Esophagus squamous epithelium (tissue), 4 donors: ENCODE results near the gene SP100.

Experiments
- CTCF ChIP-seq, 6 experiments: fragments of 450-650 bp in 4 of 6; fragments of 200-600 bp in 2 of 6; sonication (generic) in 2 of 6; IDR thresholded peaks; one replicate each; pipeline ENCODE4 v1.5.1; 2016 to 2019; ENCODE audit warnings: antibody characterized with exemption in 6 of 6, mild to moderate bottlenecking in 4 of 6, moderate library complexity in 4 of 6
- POLR2A ChIP-seq, 4 donors: fragments of 450-650 bp; IDR thresholded peaks; one replicate each; pipeline ENCODE4 v1.6.1; 2017; ENCODE audit warnings: antibody characterized with exemption in 4 of 4, mild to moderate bottlenecking in 4 of 4, moderate library complexity in 3 of 4

- TF ChIP-seq POLR2A (IDR thresholded peaks at IDR 0.05) (no peak), CTCF (IDR thresholded peaks at IDR 0.05) (no peak)
Observed at GRCh38 chr2:230540332-230540731, 124.3 kb downstream of the SP100 start.
